GM12892 (cell line): ENCODE measurements around the gene TMEM235.

Experiments
- POLR2A ChIP-seq: IDR thresholded peaks from 2 replicates; pipeline ENCODE4 v1.6.1; 2011; ENCODE audit warnings: low read depth, low read length, control low read depth
- POLR2AphosphoS5 ChIP-seq: IDR thresholded peaks from 2 replicates; pipeline ENCODE4 v1.6.1; 2011; ENCODE audit warnings: low read depth, low read length, control low read depth
- TAF1 ChIP-seq: IDR thresholded peaks from 2 replicates; pipeline ENCODE4 v1.6.1; 2011; ENCODE audit warnings: low read depth, mild to moderate bottlenecking, control low read depth, low read length, borderline replicate concordance

DNA sequence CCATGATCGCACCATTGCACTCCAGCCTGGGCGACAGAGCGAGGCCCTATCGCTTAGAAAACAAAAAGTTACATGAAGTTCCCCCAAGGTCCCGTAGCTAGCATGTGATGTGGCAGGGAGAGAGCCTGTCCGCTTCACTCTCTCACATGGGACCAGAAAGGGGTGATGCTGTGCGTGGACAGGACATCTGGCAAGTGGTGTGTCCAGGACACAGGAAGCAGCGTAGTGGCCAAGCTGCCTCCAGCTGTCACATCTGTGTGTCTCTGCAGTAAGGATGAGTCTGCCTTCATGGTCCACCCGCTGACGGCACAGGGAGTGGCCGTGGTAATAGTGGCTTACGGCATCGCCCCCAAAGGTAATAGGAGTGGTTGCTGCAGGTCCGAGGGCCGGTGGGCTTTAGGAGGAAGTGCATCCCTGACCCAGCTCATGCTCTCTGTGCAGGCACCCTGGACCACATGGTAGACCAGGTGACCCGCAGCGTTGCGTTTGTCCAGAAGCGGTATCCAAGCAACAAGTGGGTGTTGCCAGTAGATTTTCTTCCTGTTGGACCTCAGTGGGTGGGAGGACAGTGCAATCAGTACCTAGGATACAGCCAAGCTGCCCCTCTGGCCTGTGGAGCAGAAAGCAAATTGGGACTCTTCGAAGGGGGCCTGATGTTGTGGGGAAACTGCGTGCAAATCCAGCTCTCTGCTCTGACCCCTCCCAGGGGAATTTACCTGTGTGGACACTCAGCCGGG is 26.9 kb upstream of the TMEM235 start:
- TF ChIP-seq POLR2AphosphoS5 (0 out of 2 replicates have a peak, but pooled peaks have one; percentile 36), POLR2A (no peak), TAF1 (no peak)
